H9 (cell line): ENCODE data around the gene CCDC7. TPM values are rescaled to one million over a fixed set of nuclear protein-coding genes. Genes with fewer than 3 reads are reported as not detected.
A peak's percentile ranks its signal among the peaks of the same experiment; 100 is the strongest.

Experiments used
- DNase-seq: peaks from one replicate; pipeline ENCODE4 v3.0.0-alpha.2; 2017
- H2AFZ ChIP-seq: one replicate; pipeline ENCODE4 v1.6.1; 2013; ENCODE audit warnings: mild to moderate bottlenecking, low read length, control low read depth, moderate library complexity
- H2AK5ac ChIP-seq: 2 replicates; pipeline ENCODE4 v1.6.1; 2013; ENCODE audit warnings: low read length, control low read depth, mixed read lengths; ENCODE audit not compliant: insufficient read length
- H2BK120ac ChIP-seq: one replicate; pipeline ENCODE4 v1.6.1; 2013; ENCODE audit warnings: low read depth, mild to moderate bottlenecking, low read length, control low read depth, inconsistent platforms; ENCODE audit not compliant: poor library complexity, severe bottlenecking
- H2BK12ac ChIP-seq: 2 replicates; pipeline ENCODE4 v1.6.1; 2013; ENCODE audit warnings: low read length, control low read depth, mixed read lengths, low read depth; ENCODE audit not compliant: insufficient read length
- H2BK15ac ChIP-seq: 2 replicates; pipeline ENCODE4 v1.6.1; 2013; ENCODE audit warnings: low read depth, low read length, control low read depth
- H2BK20ac ChIP-seq: one replicate; pipeline ENCODE4 v1.6.1; 2013; ENCODE audit warnings: low read depth, mild to moderate bottlenecking, low read length, control low read depth, inconsistent platforms; ENCODE audit not compliant: poor library complexity, severe bottlenecking
- H2BK5ac ChIP-seq: 2 replicates; pipeline ENCODE4 v1.6.1; 2013; ENCODE audit warnings: low read length, control low read depth, mixed read lengths; ENCODE audit not compliant: insufficient read length
- H3K14ac ChIP-seq: 2 replicates; pipeline ENCODE4 v1.6.1; 2013; ENCODE audit warnings: low read length, control low read depth; ENCODE audit not compliant: insufficient read depth
- H3K18ac ChIP-seq: 2 replicates; pipeline ENCODE4 v1.6.1; 2013; ENCODE audit warnings: low read depth, mild to moderate bottlenecking, mixed read lengths, low read length, control low read depth; ENCODE audit not compliant: insufficient read length
- H3K23ac ChIP-seq: 2 replicates; pipeline ENCODE4 v1.6.1; 2013; ENCODE audit warnings: low read length, control low read depth, mixed read lengths, low read depth; ENCODE audit not compliant: insufficient read length
- H3K23me2 ChIP-seq: 2 replicates; pipeline ENCODE4 v1.6.1; 2013; ENCODE audit warnings: low read depth, mild to moderate bottlenecking, mixed read lengths, low read length, control low read depth; ENCODE audit not compliant: insufficient read length, poor library complexity, severe bottlenecking
- H3K27ac ChIP-seq: 2 replicates; pipeline ENCODE4 v1.5.1; 2013; ENCODE audit warnings: low read length, control low read depth, mixed read lengths, low read depth; ENCODE audit not compliant: insufficient read length
- H3K27me3 ChIP-seq: 2 replicates; pipeline ENCODE4 v1.6.1; 2013; ENCODE audit warnings: low read length, control low read depth, inconsistent platforms; ENCODE audit not compliant: insufficient read depth
- H3K4ac ChIP-seq: 2 replicates; pipeline ENCODE4 v1.6.1; 2013; ENCODE audit warnings: low read depth, mild to moderate bottlenecking, control low read depth, inconsistent platforms, low read length, moderate library complexity
- H3K4me1 ChIP-seq: 2 replicates; pipeline ENCODE4 v1.6.1; 2013; ENCODE audit warnings: low read length, control low read depth, inconsistent platforms; ENCODE audit not compliant: insufficient read depth
- H3K4me2 ChIP-seq: 2 replicates; pipeline ENCODE4 v1.6.1; 2013; ENCODE audit warnings: low read length, control low read depth, mixed read lengths; ENCODE audit not compliant: insufficient read length, insufficient read depth
- H3K56ac ChIP-seq: 2 replicates; pipeline ENCODE4 v1.6.1; 2013; ENCODE audit warnings: low read depth, mild to moderate bottlenecking, mixed read lengths, low read length, control low read depth; ENCODE audit not compliant: insufficient read length
- H3K79me1 ChIP-seq: 2 replicates; pipeline ENCODE4 v1.6.1; 2013; ENCODE audit warnings: low read depth, mild to moderate bottlenecking, moderate library complexity, low read length, control low read depth, inconsistent platforms; ENCODE audit not compliant: insufficient read depth, poor library complexity, severe bottlenecking
- H3K79me2 ChIP-seq: 2 replicates; pipeline ENCODE4 v1.6.1; 2013; ENCODE audit warnings: low read length, control low read depth, inconsistent platforms; ENCODE audit not compliant: insufficient read depth
- H3K9ac ChIP-seq: 2 replicates; pipeline ENCODE4 v1.6.1; 2013; ENCODE audit warnings: low read length, control low read depth, mixed read lengths; ENCODE audit not compliant: insufficient read length; ENCODE audit errors: extremely low read depth
- H3K9me3 ChIP-seq: one replicate; pipeline ENCODE4 v1.6.1; 2013; ENCODE audit warnings: low read depth, low read length, inconsistent platforms; ENCODE audit not compliant: control insufficient read depth
- H3T11ph ChIP-seq: one replicate; pipeline ENCODE4 v1.6.1; 2013; ENCODE audit warnings: mild to moderate bottlenecking, low read length, control low read depth, inconsistent platforms
- H4K20me1 ChIP-seq: one replicate; pipeline ENCODE4 v1.6.1; 2013; ENCODE audit not compliant: control insufficient read depth, insufficient read length, insufficient read depth
- H4K5ac ChIP-seq: 2 replicates; pipeline ENCODE4 v1.6.1; 2013; ENCODE audit warnings: low read depth, mild to moderate bottlenecking, mixed read lengths, low read length, control low read depth; ENCODE audit not compliant: insufficient read length
- H4K8ac ChIP-seq: replicated peaks from 2 replicates; pipeline ENCODE4 v1.6.1; 2013; ENCODE audit warnings: low read length, control low read depth, mixed read lengths, low read depth; ENCODE audit not compliant: insufficient read length
- H4K91ac ChIP-seq: 2 replicates; pipeline ENCODE4 v1.6.1; 2013; ENCODE audit warnings: low read depth, mild to moderate bottlenecking, moderate library complexity, mixed read lengths, low read length, control low read depth; ENCODE audit not compliant: insufficient read length
- H3K27ac Mint-ChIP-seq, 3 experiments: 2 replicates in 2 of 3; 3 replicates in 1 of 3; pipeline ENCODE4 v1.8.0; 2020 to 2021; ENCODE audit warnings: mixed read lengths in 3 of 3, mild to moderate bottlenecking in 1 of 3, moderate library complexity in 1 of 3
- H3K27me3 Mint-ChIP-seq: 2 replicates; pipeline ENCODE4 v1.8.0; 2021; ENCODE audit warnings: low read depth, mild to moderate bottlenecking, moderate library complexity, mixed read lengths
- H3K36me3 Mint-ChIP-seq, 3 experiments: 2 replicates in 2 of 3; 3 replicates in 1 of 3; pipeline ENCODE4 v1.8.0; 2020 to 2021; ENCODE audit warnings: low read depth in 3 of 3, mixed read lengths in 3 of 3; ENCODE audit not compliant: insufficient read depth in 1 of 3
- H3K4me1 Mint-ChIP-seq, 2 experiments: 2 replicates each; pipeline ENCODE4 v1.8.0; 2020; ENCODE audit warnings: mixed read lengths in 2 of 2
- H3K4me3 Mint-ChIP-seq, 2 experiments: 2 replicates in 1 of 2; 3 replicates in 1 of 2; pipeline ENCODE4 v1.8.0; 2020 to 2021; ENCODE audit warnings: mild to moderate bottlenecking in 2 of 2, mixed read lengths in 2 of 2, moderate library complexity in 1 of 2
- H3K9me3 Mint-ChIP-seq, 2 experiments: 2 replicates in 1 of 2; 3 replicates in 1 of 2; pipeline ENCODE4 v1.8.0; 2020; ENCODE audit warnings: mild to moderate bottlenecking in 2 of 2, mixed read lengths in 2 of 2, moderate library complexity in 1 of 2
- CTCF ChIP-seq: fragments of 200-600 bp; sonication (generic); conservative IDR thresholded peaks from 3 replicates; pipeline ENCODE4 v1.8.0; 2021; ENCODE audit warnings: antibody characterized with exemption, mild to moderate bottlenecking
- whole genome bisulfite sequencing: extraction: QIAGEN DNeasy Blood & Tissue Kit; methylation state at CpG from one replicate; pipeline ENCODE4 v1.1.7; 2013; ENCODE audit warnings: missing lambda C conversion rate, low lambda C conversion rate, mixed read lengths; ENCODE audit not compliant: insufficient read length; ENCODE audit errors: extremely low coverage; 5-methylcytosine and 5-hydroxymethylcytosine counted together
- total RNA-seq: library from RNA; stranded (reverse); gene quantifications from 2 replicates; pipeline ENCODE4 v1.2.1, GENCODE V29; 2021

CCDC7 gene
- total RNA-seq, 1 experiment from 2014 or later: 1.6 TPM

- H3K79me1 ChIP-seq: no peaks in the 10 kb centered on the region
- no peak overlapping the region for H4K5ac ChIP-seq
- no peak overlapping the region for H2AK5ac ChIP-seq
- no peak overlapping the region for H2BK15ac ChIP-seq
- DNase-seq: no peak
- Mint-ChIP-seq H3K27me3 (no peaks in the 10 kb centered on the region; the same call in 1 of the 2 replicates), H3K27ac (no peak overlapping the region; a peak in 1 of 7 replicates), H3K4me1 (peaks cover 15 to 16% of the 10 kb centered on the region in 2 experiments), H3K9me3 (no peaks in the 10 kb centered on the region), H3K4me3 (no peak overlapping the region), H3K36me3 (peaks cover 0 to 2% (median 0%) of the 10 kb centered on the region in 3 experiments; a peak in 1 of 7 replicates)
- no peak overlapping the region for H2BK5ac ChIP-seq
- H2BK12ac ChIP-seq: no peak overlapping the region
- no peak overlapping the region for H2BK20ac ChIP-seq
- H3K23me2 ChIP-seq: no peaks in the 10 kb centered on the region
- no peak overlapping the region for H3K9ac ChIP-seq
- TF ChIP-seq CTCF: no peak
- WGBS: no CpG with 5 or more reads among the region's 7 CpGs
- no peak overlapping the region for H3K4me2 ChIP-seq
- no peak overlapping the region for H3K27ac ChIP-seq
- H2BK120ac ChIP-seq: no peak overlapping the region
- H3K79me2 ChIP-seq: no peaks in the 10 kb centered on the region
- no peak overlapping the region for H3K56ac ChIP-seq
- peak overlapping the region; percentile 49; the same call in 1 of the 2 replicates for H3K14ac ChIP-seq
- no peak overlapping the region for H3K4ac ChIP-seq
- H3K27me3 ChIP-seq: no peaks in the 10 kb centered on the region
- H3K9me3 ChIP-seq: no peaks in the 10 kb centered on the region
- H3K4me1 ChIP-seq: no peaks in the 10 kb centered on the region
- H4K20me1 ChIP-seq: no peaks in the 10 kb centered on the region
- H3K18ac ChIP-seq: no peak overlapping the region
- H4K91ac ChIP-seq: no peak overlapping the region
- no peak overlapping the region for H3K23ac ChIP-seq
- no peak overlapping the region for H2AFZ ChIP-seq
- no peak overlapping the region for H3T11ph ChIP-seq
- no peak overlapping the region for H4K8ac ChIP-seq
These were observed 441.5 kb downstream of the CCDC7 start for GRCh38 chr10:32887481-32887880.
